Measurements from ENCODE around the gene AOAH. TPM values are rescaled to one million over a fixed set of nuclear protein-coding genes. Genes with fewer than 3 reads are reported as not detected.
"Not testable (repeated sequence)": the region's sequence is repeated elsewhere in the genome, so short reads cannot be mapped to it uniquely, and the experiment has no call there.

AOAH gene
- total RNA-seq, 2 experiments from 2014 or later: 19.4 to 26.8 TPM

DNA sequence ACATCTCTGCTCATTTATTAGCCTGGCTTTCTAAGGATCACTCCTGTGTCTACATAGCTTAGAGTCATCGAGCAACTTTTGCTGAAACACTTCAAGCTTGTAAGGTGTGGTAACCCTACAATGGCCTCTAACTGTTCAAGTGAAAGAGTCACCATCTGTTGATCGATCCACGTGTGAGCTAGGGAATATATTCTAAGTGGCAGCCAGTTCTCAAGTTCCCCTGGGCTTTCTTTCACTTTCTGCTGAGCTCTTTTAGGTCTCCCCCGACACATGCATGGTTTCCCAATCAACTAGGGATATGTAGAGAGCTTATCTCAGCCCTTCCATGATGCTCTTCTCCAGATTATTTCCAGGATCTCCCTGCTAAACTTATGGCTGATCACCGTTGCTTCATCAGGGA lies 15.5 kb downstream of the AOAH start:
- Mint-ChIP-seq H3K4me1 (peaks cover 18% of the 10 kb centered on the region), H3K27me3 (no peaks in the 10 kb centered on the region), H3K27ac (no peak overlapping the region), H3K36me3 (peaks cover 66% of the 10 kb centered on the region), H3K9me3 (peaks cover 28% of the 10 kb centered on the region), H3K4me3 (no peak overlapping the region)
- POLR2A ChIA-PET: interaction anchor here (0.6 to 1.2 kb wide), 2 partner anchors 18 to 30 kb away, joined by 4 read pairs; no protein-coding TSS in a partner anchor
- DNase-seq (no peak), ATAC-seq (ENCODE audit: low read depth) (no peak)

DNA sequence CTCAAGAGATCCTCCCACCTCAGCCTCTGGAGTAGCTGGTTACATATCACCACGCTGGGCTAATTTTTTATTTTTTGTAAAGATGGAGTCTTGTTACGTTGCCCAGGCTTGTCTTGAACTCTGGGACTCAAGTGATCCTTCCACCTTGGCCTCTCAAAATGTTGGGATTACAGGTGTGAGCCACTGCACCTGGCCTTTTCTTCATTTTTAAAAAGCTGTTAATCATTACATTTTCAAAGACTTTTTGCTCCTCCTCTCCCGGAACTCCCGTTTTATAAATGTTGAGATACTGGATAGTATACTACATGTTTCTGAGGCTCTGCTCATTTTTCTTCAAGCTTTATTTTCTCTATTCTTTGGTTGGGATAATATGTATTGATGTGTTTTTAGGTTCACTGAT lies 16.4 kb downstream of the AOAH start:
- POLR2A ChIA-PET: no interaction called here
- no peak overlapping the region for H3K27ac Mint-ChIP-seq
- ATAC-seq (ENCODE audit: low read depth) (no peak), DNase-seq (no peak)
- no peaks in the 10 kb centered on the region for H3K27me3 Mint-ChIP-seq
- H3K9me3 Mint-ChIP-seq: peaks cover 26% of the 10 kb centered on the region
- peaks cover 17% of the 10 kb centered on the region for H3K4me1 Mint-ChIP-seq
- peaks cover 65% of the 10 kb centered on the region for H3K36me3 Mint-ChIP-seq
- no peak overlapping the region for H3K4me3 Mint-ChIP-seq

DNA sequence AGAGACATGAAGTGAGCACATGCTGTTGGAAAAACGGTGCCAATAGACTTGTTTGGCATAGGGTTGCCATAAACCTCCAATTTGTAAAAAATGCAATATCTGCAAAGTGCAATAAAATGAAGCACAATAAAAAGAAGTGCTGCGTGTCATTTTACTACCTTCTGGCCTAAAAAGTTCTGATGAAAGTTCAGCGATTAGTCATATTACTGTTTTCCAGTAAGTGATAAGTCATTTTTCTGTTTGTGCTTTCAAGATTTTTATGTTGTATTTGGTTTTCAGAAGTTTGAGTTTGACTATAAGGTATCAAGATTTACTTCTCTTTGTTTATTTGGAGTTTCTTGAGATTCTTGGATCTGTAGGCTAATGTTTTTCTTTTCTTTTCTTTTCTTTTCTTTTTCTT lies 16.8 kb downstream of the AOAH start:
- Mint-ChIP-seq H3K27ac (no peak overlapping the region), H3K9me3 (peaks cover 26% of the 10 kb centered on the region), H3K4me1 (peaks cover 17% of the 10 kb centered on the region), H3K4me3 (no peak overlapping the region), H3K36me3 (peaks cover 64% of the 10 kb centered on the region), H3K27me3 (no peaks in the 10 kb centered on the region)
- POLR2A ChIA-PET: no interaction called here
- DNase-seq: no peak
- ATAC-seq (ENCODE audit: low read depth): no peak

DNA sequence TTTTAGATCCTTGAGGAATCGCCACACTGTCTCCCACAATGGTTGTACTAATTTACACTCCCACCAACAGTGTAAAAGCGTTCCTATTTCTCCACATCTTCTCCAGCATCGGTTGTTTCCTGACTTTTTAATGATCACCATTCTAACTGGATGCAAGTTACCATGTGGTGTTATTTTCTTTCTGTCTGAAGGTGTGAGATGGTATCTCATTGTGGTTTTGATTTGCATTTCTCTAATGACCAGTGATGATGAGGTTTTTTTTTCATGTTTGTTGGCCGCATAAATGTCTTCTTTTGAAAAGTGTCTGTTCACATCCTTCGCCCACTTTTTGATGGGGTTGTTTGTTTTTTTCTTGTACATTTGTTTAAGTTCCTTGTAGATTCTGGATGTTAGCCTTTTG lies 20.4 kb downstream of the AOAH start:
- Mint-ChIP-seq H3K27ac (peak overlapping the region; percentile 19), H3K36me3 (peaks cover 53% of the 10 kb centered on the region), H3K9me3 (peaks cover 29% of the 10 kb centered on the region), H3K4me1 (peaks cover 14% of the 10 kb centered on the region)
- H3K4me3 Mint-ChIP-seq; H3K27me3 Mint-ChIP-seq; DNase-seq; POLR2A ChIA-PET; ATAC-seq (ENCODE audit: low read depth): not testable (repeated sequence)

DNA sequence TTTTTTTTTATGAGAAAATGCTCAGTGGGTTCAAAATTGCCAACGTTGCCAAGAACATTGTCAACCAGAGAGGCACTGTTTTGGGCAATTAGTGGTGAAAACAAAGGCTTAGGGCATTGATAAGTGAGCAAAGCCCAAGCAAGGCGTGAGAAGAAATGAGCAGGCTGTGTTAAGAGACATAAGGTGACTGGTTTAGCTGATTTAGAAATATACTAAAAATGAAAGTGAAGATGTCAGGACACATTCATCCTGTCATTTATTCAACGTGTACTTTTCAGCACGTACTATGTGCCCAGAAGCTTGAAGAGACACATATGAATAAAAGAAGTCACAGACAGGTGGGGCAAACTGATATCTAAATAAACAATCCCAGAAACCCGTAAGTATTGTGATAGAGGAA lies 31.8 kb downstream of the AOAH start:
- H3K4me1 Mint-ChIP-seq: peaks cover 11% of the 10 kb centered on the region
- H3K27me3 Mint-ChIP-seq: no peaks in the 10 kb centered on the region
- ATAC-seq (ENCODE audit: low read depth): no peak
- H3K4me3 Mint-ChIP-seq: no peak overlapping the region
- no peaks in the 10 kb centered on the region for H3K9me3 Mint-ChIP-seq
- H3K27ac Mint-ChIP-seq: no peak overlapping the region
- no peak for DNase-seq
- H3K36me3 Mint-ChIP-seq: peaks cover 7% of the 10 kb centered on the region
- POLR2A ChIA-PET: no interaction called here

DNA sequence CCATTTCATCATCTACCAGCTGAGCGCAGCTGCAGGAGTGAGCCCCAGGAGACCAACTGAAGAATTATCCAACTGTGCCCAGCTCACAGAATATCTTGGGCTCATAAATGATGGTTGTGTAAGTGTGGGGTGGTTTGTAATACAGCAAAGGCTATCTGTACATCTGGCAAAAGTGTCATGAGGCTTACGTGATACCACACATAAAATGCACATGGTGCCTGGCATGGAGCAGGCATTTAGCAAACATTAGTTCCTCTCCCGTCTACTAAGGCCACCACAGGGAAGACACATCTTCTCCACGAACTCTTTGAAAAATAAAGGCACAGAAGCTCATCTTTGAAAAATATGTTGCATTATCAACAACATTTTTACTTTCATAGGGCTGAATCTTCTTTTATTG lies 32.3 kb downstream of the AOAH start:
- DNase-seq (no peak), ATAC-seq (ENCODE audit: low read depth) (no peak)
- Mint-ChIP-seq H3K36me3 (peaks cover 7% of the 10 kb centered on the region), H3K27ac (no peak overlapping the region), H3K9me3 (no peaks in the 10 kb centered on the region), H3K4me3 (no peak overlapping the region), H3K4me1 (peaks cover 12% of the 10 kb centered on the region), H3K27me3 (no peaks in the 10 kb centered on the region)
- POLR2A ChIA-PET: no interaction called here

DNA sequence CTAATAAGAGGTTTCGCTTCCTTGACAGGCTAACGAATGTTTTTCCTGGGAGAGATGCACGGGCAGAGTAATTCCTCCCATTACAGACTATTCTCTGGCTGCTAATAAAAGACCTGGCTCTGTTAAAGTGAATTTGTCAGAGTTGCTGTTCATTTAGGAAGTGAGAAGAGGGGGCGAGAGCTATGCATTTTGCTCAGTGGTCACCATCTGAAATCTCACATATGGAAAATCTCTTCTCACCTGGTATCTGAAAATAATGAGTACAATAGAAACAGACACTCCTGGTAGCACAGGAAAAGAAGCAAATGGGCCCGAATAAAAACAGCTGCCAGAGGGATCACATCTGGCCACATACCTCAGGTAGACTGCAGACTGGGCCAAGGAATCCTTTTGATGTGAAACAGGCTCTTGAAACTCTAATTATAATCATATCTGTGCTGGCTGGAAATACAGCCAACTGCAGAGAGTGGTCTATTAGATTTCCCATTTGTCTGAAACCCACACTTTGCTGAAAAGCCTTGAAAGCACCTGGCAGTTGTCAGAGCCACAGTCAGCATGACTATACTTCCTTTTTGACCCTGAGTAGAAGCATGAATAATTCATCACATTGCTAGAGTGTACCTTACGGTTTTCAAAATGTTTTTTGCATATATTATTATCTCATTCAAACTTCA lies 33.6 kb downstream of the AOAH start:
- Mint-ChIP-seq H3K4me3 (no peak overlapping the region), H3K27me3 (no peaks in the 10 kb centered on the region), H3K4me1 (peaks cover 21% of the 10 kb centered on the region), H3K9me3 (no peaks in the 10 kb centered on the region), H3K27ac (peak overlapping the region; percentile 39), H3K36me3 (peaks cover 10% of the 10 kb centered on the region)
- DNase-seq: no peak
- POLR2A ChIA-PET: no interaction called here
- ATAC-seq (ENCODE audit: low read depth): no peak

DNA sequence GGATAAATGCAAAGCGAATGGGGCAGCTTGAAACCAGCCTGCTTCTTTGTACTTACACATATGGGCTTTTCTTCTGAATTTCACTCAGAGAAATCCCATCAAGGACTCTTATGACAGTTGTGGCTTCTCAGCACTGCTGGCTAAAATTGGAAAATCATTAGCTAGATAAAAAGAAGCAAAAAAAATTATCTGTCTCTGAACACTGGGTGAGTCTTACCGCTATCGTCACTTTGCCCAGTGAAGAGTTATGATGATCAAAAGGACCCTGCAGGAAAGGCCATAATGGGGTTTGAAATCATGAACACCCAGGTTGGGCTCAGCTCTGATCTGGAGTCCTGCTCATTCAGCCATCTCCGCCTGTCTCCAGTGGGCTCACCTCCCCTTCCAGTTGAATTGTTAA lies 34.3 kb downstream of the AOAH start:
- peaks cover 21% of the 10 kb centered on the region for H3K4me1 Mint-ChIP-seq
- H3K27me3 Mint-ChIP-seq: no peaks in the 10 kb centered on the region
- peak overlapping the region; percentile 39 for H3K27ac Mint-ChIP-seq
- H3K36me3 Mint-ChIP-seq: peaks cover 11% of the 10 kb centered on the region
- H3K9me3 Mint-ChIP-seq: no peaks in the 10 kb centered on the region
- H3K4me3 Mint-ChIP-seq: no peak overlapping the region
- no peak for DNase-seq
- no peak for ATAC-seq (ENCODE audit: low read depth)
- POLR2A ChIA-PET: no interaction called here

DNA sequence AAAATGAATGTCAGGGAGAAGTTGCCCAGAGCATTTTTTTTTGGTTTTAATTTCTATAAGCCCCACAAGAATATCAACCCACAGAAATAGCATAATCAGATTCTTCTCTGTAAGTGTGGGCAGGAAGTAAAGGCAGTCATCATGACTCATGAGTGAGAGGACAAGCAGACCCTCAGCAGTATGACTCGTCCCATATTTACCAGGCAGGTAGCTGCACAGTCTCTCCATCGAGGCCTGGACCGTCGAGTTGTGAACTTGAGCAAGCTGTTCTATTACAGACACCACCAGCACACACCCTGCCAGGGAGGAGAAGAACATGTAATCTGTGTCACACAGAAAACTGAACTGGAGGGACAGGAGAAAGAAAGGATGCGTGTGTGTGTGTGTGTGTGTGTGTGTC lies 37.8 kb downstream of the AOAH start:
- no peaks in the 10 kb centered on the region for H3K27me3 Mint-ChIP-seq
- H3K36me3 Mint-ChIP-seq: peaks cover 10% of the 10 kb centered on the region
- POLR2A ChIA-PET: interaction anchor here (0.6 to 0.8 kb wide), 3 partner anchors 25 to 601 kb away, joined by 3 to 4 read pairs (median 3); no protein-coding TSS in a partner anchor

DNA sequence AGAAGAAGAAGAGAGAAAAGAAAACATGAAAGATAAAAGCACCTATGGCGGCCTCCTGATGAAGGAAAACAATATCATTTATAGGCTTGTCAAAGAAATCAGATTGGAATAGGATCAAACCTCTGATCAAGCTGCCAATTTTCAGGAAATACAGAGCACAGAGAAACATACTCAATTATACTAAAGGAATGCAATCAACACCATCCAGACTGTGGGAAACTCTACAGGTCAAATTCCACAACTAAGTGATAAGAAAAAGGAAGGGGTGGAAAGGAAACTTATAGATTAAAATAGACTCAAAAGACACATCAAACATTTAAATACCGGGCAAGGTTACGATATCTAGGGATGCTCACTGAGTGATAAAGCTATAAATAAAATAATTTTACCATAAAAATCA lies 39.3 kb downstream of the AOAH start:
- peaks cover 28% of the 10 kb centered on the region for H3K4me1 Mint-ChIP-seq
- no peaks in the 10 kb centered on the region for H3K9me3 Mint-ChIP-seq
- H3K36me3 Mint-ChIP-seq: peaks cover 15% of the 10 kb centered on the region
- H3K27ac Mint-ChIP-seq: no peak overlapping the region
- POLR2A ChIA-PET: no interaction called here
- no peaks in the 10 kb centered on the region for H3K27me3 Mint-ChIP-seq
- DNase-seq: no peak
- ATAC-seq (ENCODE audit: low read depth): no peak
- no peak overlapping the region for H3K4me3 Mint-ChIP-seq

More for the DNA sequence above, 37.8 kb downstream of the AOAH start:
- Mint-ChIP-seq H3K27ac (peak overlapping the region; percentile 87), H3K4me3 (peak overlapping the region; percentile 67), H3K9me3 (no peaks in the 10 kb centered on the region), H3K4me1 (peaks cover 32% of the 10 kb centered on the region)
- ATAC-seq (ENCODE audit: low read depth) (peak; percentile 91), DNase-seq (peak; percentile 42)

DNA sequence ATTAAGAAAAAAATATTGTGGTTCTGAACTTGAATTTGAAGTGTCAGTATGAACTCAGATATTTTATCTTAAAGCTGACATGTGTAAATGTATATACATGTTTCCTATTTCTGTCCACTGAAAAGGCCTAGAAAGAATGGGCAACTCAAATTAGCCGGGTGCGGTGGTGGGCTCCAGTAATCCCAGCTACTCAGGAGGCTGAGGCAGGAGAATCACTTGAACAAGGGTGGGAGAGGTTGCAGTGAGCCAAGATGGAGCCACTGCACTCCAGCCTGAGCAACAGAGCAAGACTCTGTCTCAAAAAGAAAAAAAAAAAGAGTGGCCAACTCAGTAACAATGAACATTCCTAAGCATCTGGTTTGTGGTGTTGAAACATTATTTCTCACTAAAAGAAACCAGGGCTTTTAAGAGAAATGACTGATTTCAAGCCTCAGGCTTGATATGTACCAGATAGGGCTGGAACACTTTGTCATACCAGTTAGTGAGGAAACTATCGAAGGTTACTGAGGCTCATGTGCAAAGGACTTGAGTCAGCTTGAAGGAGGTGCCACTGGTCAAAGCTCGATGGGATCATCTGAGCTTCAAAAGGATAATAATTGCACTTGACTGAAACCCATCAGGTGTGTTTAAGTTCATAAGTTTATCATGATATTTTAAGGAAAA lies 40.5 kb downstream of the AOAH start:
- H3K36me3 Mint-ChIP-seq: peaks cover 15% of the 10 kb centered on the region
- POLR2A ChIA-PET: no interaction called here
- H3K27ac Mint-ChIP-seq: no peak overlapping the region
- H3K4me1 Mint-ChIP-seq: peaks cover 32% of the 10 kb centered on the region
- H3K27me3 Mint-ChIP-seq: no peaks in the 10 kb centered on the region
- H3K4me3 Mint-ChIP-seq: no peak overlapping the region
- H3K9me3 Mint-ChIP-seq: no peaks in the 10 kb centered on the region
- no peak for ATAC-seq (ENCODE audit: low read depth)
- no peak for DNase-seq

DNA sequence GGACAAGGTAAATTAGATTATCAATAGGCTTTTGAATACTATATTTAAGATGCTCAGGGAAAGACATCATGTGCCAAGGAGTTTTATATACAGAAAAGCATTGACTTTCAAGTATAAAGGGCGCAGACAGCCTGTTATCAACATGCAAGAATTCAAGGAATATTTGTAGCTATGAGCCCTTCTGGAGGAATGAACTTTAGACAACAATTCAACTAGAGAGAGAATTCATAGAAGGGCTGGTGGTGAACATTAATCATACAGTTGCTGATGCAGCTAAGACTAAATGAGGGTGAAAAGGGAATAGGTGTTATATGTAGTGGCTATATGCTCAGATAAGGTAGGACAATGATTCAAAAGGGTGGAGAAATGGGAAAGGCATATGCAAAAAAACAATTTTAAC lies 41.2 kb downstream of the AOAH start:
- no peak for ATAC-seq (ENCODE audit: low read depth)
- Mint-ChIP-seq H3K27ac (no peak overlapping the region), H3K4me3 (no peak overlapping the region), H3K27me3 (no peaks in the 10 kb centered on the region), H3K9me3 (no peaks in the 10 kb centered on the region), H3K4me1 (peaks cover 39% of the 10 kb centered on the region), H3K36me3 (peaks cover 17% of the 10 kb centered on the region)
- DNase-seq: no peak
- POLR2A ChIA-PET: no interaction called here

DNA sequence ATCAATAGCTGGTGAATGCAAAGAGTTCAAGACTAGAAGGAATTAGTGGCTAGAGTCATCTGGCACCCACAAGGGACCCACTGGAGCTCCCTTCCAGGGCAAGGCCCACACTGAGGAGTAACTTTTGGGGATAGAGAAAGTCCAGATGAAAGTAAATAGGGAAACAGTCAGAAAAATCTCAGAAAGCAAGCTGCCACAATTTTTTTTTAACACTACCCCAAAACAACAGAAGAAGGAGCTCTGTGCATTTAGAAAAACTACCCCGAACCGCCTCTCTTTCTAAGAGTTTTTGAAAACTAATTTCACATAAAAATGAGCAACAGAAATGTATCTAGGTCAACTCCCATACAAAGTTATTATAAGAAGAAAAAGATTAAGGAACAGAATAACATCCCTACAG lies 42.2 kb downstream of the AOAH start:
- POLR2A ChIA-PET: interaction anchor here (0.6 to 1.2 kb wide), 2 partner anchors 41 to 518 kb away, joined by 3 read pairs; no protein-coding TSS in a partner anchor
- Mint-ChIP-seq H3K9me3 (no peaks in the 10 kb centered on the region), H3K27me3 (no peaks in the 10 kb centered on the region), H3K4me1 (peaks cover 47% of the 10 kb centered on the region), H3K27ac (no peak overlapping the region), H3K4me3 (no peak overlapping the region), H3K36me3 (peaks cover 17% of the 10 kb centered on the region)
- DNase-seq: no peak
- no peak for ATAC-seq (ENCODE audit: low read depth)

Data from activated naive CD8-positive, alpha-beta T cell treated with anti-CD3 and anti-CD28 coated beads, Interleukin-2, amount 10 ng/mL, durations not matched to agents 7 days and 5 days (primary cell).